CD4-positive, alpha-beta T cell treated with Interferon gamma for 1 hour (primary cell): ENCODE data around the gene COX14.

Experiments
- DNase-seq: peaks from one replicate; pipeline ENCODE4 v3.0.0-alpha.2; 2020

Gene COX14

DNA sequence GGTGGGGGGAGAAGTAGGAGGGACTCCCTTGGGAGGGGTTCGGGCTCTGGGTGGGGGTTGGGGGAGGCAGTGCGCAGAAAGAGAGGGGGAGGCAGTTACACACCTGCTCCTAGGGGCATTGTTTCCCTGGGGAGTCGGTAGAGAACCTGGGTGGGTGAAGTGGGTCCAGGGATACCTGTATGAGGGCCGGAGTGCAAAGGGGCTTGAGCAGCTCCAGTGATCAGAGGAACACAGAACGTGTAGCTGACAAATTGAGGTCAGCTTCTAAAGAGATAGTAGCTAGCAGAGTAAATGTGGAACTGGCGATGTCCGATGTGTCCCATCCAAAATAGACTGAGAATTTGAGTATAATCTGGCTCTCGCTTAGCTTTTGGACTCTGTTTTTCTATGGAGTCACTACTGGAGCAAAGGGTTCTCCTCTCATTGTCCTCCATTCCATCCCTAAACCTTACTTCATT lies 26.4 kb upstream of the COX14 start:
- no peak for DNase-seq

DNA sequence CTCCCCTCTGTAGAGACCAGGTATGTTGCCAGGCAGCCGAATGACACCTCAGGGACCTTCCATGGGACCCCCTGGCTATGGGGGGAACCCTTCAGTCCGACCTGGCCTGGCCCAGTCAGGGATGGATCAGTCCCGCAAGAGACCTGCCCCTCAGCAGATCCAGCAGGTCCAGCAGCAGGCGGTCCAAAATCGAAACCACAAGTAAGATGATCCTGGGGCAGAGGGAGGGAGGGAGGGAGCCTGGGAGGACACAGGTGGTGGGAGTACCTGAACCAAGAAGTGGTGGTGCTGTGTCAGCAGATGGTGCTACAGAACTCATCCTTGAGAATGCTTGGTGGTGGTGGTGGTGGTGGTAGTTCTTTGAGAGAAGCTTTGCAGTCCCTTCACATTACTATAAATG lies 25.9 kb upstream of the COX14 start:
- no peak for DNase-seq

DNA sequence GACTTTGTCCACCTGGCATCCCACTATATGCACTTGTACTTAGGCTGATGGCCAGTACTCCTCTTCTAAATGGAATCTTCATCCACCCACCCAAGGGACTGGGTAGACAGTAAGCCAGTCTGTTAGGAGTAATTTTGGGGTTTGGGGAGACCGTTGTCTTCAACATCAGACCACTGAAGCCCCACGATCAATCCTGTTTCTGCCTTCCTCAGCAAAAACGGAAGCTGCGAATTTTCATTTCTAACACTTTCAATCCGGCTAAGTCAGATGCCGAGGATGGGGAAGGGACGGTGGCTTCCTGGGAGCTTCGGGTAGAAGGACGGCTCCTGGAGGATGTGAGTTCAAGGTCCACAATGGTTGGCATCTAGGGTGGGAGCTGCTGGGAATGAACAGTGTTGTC lies 24.9 kb upstream of the COX14 start:
- DNase-seq, result no peak

DNA sequence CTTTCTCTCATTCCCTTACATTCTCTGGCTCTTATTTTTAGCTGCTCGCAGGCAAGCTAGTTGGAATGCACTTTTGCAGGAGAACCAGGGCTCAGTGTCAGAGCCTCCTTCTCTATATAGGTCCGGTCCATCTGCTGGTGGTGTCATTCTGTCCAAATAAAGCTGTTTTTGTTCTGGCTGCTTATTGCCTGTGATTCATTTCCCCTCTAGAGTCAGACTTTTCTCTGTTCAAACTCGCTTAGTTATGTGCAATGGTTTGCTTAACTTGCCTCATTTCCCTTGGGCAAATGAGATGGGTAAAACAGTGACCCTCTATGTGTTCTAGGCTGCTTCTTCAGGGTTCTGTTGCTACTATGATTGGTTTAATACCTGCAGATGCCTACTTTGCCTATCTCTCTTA lies 24.0 kb upstream of the COX14 start:
- no peak for DNase-seq

DNA sequence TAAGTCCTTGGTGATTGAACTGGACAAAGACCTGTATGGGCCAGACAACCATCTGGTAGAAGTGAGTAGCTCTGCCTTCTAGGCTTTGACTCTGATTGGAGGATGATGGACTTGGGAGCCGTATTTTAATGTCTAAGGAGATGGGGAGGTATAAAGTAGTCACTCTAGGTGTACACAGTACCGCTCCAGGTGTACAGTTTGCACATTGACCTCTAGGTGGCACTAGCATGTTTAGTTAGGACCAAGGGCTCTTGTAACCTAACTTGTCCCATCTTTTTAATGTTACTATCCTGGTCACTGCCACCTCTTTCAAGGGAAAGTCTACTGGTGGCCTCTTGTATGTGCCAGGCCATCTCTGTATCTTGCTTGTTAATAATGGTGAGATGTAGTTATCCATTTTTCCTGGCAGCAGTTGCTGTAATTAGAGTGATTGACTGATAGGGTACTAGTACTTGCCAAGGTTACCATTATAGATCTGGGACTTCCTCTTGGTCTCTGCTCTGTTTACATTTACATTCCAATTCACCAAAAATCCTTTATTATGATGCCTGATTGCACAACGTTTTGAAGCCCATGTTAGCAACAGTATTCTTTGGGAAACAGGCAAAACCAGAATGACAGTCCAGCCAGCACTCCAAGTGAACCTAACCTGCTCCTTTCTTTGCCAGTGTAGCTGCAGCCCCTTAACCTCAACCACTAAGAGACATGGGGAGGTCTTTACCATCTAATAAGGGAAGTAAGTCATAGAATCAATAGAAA lies 23.3 kb upstream of the COX14 start:
- DNase-seq, result peak; percentile 40

DNA sequence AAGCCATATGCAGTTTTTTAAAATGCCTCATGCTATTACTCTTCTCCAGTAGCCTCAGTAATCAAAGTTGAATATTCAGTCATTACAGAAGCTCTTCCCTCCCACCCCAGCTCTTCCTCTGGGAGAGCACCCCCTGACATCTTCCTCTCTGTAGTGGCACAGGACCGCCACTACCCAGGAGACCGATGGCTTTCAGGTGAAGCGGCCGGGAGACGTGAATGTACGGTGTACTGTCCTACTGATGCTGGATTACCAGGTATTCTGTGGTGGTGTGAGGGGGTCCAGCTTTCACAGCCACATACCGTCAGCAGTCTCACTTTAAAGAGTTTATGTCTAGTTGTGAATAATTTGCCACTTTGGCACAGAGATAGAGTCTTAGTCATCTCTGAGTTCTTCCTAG lies 22.3 kb upstream of the COX14 start:
- no peak for DNase-seq

DNA sequence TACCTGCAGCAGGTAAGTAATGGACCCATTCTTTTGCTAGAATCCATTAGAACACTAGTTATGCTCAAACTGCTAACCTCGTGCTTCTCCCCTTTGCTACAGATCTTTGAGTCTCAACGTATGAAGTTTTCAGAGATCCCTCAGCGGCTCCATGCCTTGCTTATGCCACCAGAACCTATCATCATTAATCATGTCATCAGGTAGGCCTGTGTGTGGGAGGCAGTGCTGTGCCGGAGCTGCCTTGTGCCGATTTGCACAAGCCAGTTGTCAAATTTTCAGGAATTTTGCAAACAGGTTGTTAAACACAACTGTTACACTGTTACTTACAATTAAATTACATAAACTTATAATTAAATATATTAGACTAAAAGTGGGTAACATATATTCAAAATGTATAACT lies 21.6 kb upstream of the COX14 start:
- DNase-seq, result no peak

DNA sequence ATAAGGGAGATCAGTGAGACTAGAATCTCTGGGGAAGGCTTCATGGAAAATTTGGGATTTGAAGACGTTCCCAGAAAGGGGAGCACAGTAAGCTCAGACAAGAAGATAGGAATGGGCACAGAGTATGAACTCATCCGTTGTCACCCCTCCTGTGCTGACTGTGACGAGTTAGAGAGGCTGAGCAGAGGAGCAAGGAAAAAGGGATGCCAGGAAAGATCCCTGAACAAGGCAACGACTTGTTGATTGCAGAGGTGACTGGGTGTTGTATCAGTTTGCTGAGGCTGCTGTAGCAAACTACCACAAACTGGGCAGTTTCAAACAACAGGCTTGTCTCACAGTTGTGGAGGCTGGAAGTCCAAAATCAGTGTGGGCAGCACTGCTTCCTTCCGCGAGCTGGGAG lies 14.1 kb upstream of the COX14 start:
- no peak for DNase-seq

DNA sequence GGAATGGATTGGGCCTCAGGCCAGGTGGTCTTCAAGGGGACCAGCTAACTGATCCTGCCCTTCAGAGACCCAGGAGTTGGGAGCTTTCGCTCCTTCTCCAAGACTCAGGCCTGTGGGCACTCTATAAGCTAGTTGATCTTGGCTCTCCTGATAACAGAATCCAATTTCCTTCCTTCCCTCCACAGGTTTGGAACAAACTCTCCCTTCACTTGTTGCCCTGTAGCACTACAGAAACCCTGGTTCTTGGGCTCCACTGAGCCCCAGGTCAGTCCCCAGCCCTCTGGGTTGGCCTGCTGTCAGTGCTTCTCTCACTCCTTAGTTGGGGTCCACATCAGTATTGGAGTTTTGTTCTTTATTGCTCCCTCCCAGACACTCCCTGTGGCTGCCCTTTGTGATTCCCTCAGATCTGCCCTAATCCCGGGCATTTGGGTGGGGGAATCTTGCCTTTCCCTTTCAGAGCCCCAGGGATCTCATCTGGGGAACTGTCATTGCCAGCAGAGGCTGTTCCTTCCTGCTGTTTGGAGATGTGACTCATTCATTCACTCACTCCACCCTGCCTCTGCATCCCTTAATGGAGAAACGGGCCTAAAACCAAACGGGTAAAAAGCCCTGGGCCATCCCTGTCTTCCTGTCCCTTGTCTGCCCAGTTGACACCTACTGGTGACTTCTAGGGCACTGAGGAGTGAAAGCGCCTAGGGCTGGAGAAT lies 12.6 kb upstream of the COX14 start:
- DNase-seq, result no peak

DNA sequence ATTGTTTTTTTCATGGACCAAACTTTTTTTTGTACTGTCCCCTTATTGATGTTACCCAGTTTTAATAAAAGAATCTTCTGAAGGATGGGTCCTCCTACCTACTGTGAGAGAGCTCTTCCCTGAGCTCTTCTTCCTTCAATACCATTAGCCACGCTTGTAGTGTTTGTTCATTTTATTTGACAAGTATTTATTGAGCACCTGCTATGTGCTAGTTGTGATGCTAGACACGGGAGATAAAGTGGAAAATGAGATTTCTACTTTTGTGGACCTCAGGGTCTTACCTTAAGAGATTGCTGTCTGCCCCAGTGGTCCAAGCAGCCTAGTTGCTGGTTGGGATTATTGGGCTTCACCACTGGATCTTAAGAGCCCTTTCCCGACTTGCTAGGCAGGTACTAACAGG lies 11.5 kb upstream of the COX14 start:
- no peak for DNase-seq

DNA sequence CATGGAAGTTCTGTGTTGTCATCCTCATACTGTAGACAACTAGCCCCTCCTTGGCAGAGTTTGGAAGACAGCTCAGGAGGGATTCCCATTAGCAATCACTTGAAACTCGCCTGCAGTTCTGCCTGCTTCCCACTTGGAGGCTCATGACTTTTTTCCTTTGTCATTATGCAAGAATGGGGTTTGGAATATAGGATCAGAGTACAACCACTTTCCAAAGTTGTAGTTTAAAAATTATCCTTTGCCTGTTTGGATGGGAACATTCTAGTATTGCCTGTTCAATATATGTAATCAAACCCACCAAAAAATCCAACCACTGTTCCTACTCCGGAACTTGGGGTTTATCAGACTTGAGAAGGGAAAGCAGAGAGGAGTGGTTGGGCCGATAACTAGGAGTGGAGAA lies 10.4 kb upstream of the COX14 start:
- DNase-seq, result no peak

DNA sequence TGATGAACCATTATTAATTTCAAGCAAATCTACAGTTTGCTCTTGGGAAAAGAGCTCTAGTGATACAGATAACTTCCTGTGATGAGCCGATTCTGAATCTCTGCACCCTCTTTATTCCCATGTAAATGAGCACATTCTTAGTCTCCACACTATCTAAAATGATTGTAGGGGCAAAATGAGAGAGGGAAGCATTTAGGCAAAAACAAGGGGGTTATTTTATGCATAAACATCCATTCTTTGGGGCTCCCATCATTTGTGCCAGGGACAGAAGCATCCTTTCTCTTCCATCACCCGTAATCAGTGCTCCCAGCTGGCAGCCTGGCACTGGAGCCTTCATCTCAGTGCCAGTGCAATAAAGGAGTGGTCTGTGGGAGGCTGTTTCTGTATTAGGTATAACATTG lies 9.9 kb upstream of the COX14 start:
- DNase-seq, result no peak

DNA sequence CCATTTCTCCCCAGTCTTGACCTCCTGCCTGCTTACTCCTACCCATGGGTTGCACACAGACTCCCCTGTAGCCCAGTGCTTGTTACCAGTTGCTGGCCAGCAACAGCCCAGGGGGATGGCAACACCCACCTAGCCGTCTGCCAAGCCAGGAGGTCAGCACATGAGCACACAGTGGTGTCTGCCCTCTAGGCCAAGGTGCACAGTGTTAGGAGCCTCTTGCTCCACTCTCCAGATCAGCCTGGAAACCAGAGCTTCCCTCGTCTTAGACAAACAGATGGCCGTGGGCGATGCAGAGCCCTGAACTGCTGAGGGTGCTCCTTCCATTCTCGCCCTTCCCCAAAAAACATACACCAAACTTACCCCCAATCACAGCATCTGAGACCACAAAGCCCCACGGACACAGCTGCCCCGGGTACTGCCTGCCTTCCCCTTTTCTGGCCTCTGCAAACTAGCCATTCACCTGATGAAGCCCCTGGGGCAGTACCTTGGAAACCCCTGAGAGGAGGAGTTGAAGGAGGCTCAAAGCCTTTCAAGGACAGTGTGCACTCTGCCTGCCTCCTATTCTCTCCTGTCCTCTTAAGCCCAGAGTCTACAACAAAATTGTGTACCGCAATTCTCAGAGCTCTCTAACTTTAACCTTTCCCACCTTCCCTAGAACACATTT lies 9.3 kb upstream of the COX14 start:
- no peak for DNase-seq

DNA sequence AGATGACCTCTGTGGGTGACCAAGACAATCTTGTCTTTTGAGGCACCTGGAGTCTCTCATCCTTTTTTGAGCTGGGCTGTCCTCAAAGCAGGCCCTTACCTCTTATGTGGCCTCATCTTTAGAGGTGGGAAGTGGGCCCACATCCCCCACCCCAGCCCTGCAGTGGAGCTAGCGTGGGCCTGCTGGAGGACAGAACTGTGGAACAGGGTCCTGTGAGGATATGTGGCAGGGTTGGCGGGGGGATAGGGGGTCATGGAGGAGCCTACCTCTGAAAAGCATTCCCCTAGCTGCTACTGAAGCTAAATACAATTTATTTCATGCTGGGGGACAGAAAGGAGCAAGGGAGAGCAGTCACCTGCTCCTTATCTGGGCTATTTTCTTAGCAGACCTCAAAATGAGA lies 8.7 kb upstream of the COX14 start:
- DNase-seq, result no peak

DNA sequence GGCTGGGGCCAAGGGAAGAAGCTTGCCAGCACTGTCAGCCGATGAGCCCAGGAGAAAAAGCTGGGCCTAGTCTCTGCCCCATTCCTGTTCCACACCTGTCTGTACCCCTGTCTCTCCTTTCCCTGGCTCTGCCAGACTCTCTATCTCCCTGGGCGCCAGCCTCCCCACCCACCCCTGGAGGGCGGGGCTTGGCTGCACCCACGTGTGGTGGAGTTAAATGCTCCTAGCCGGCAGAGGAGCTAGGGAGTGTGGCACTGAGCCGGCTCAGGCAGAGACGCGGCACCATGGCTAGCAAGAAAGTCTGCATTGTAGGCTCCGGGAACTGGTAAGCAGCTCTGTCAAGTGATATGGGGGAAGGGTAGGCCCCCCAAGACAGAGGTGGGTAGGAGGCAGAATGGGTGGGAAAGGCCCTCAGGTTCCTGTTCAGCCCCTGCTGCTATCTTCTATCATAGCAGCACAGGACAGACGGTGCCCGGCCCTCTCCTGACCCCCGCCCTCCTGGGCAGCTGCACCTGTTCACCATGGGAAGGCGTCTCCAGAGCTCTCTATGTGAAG lies 8.2 kb upstream of the COX14 start, which contains the start of gene GPD1:
Gene GPD1, plus strand, starts transcription at position 242 of the 555 bp plus-strand sequence. Its CDS starts 43 bp downstream, at position 285.
- DNase-seq, result no peak

DNA sequence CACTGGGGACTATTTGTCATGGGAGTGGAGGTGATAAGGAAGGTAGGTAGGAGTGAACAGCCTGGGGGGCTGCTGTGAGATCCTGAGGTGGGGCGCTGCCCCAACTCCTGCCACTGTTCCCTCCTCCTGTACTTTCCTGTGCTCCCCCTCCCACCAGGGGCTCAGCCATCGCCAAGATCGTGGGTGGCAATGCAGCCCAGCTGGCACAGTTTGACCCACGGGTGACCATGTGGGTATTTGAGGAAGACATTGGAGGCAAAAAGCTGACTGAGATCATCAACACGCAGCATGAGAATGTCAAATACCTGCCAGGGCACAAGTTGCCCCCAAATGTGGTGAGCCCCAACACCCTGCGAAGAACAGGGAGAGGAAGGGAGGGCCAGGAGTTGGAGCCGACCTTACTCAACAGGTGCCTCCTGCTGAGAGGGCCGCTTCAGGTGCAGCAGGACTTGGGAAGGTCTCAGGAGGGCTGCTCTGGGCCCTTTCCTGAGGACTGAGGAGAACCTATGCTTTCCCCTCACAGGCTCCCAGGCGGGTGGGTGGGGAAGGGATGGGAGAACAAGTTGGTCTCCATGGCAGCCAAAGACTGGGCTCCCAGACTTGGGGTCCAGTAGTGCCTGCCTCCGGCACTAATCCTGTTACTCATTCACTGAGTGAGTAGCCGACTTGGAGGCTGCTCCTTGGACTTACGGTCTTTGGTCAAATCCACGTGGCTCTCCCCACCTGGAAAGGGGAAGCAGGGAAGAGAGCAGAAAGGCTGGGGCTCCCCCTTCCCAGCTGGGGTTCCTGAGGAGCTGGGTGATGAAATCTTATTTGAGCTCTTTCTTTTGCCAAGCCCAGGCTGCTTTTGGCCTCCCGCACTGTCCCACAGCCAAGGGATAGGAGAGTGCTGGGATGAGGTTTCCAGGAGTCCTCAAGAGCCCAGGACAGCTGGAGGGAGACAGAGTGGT lies 7.3 kb upstream of the COX14 start:
- DNase-seq, result no peak

DNA sequence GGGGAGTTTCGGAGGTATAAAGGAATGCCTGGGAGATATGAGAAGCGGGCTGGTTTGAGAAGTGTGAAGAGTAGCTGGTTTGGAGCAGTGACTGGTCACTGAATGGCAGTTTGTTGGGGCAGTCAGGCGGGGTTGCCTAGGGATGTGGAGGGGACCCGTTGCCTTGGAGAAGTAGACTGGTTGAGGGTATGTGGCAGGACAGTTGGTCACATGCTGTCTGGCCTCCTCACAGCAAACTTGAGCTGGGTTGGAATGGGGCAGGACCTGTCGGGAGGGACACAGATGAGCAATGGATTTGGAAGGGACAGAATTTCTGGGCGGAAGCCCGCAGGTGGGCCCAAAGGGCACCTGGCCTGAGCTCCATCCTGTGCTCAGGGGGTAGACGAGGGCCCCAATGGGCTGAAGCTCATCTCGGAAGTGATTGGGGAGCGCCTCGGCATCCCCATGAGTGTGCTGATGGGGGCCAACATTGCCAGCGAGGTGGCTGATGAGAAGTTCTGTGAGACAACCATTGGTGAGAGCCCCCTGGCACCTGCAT lies 6.1 kb upstream of the COX14 start:
- DNase-seq, result no peak

DNA sequence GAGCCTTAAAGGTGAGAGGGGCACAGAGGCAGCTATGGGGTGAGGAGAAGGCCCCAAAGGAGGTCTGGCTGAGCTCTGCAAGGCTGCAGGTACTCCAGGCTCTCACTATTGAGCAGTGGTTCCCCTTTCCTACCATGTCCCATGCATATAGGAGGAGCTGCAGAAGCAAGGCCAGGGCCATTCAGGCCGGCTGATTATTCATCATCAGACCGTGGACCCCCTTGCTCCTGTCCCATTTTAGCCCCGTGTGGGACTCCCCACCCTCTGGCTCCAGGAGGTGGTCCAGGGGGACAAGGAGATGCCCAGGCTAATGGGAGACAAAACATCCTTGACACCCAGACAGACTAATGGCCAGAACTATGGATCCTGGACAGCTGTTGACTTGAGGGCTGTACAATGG lies 5.1 kb upstream of the COX14 start:
- no peak for DNase-seq

DNA sequence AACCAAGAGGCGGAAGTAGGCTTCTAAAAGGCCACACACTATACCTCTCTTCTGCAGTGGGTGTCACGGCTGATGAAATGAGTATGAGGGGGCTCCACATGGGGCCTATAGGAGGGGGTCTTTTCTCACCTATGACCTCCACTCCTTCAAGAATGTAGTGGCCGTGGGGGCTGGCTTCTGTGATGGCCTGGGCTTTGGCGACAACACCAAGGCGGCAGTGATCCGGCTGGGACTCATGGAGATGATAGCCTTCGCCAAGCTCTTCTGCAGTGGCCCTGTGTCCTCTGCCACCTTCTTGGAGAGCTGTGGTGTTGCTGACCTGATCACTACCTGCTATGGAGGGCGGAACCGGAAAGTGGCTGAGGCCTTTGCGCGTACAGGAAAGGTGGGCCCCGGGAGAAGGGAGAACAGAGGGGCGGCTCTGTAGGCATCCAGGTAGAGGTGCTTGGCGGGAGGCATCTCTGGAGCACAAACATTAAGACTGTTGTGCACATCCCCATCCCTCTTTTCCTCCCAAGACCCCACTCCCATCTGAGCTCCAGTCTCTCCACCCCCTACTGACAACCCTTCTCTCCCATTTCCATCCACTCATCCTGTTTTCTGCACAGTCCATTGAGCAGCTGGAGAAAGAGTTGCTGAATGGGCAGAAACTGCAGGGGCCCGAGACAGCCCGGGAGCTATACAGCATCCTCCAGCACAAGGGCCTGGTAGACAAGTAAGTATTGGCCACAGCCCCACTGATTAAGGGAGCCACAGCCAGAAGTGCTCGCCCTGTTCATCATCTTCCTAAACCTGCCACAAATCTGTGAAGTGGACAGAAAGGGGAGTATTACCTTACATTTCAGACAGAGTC lies 4.4 kb upstream of the COX14 start:
- DNase-seq, result no peak

DNA sequence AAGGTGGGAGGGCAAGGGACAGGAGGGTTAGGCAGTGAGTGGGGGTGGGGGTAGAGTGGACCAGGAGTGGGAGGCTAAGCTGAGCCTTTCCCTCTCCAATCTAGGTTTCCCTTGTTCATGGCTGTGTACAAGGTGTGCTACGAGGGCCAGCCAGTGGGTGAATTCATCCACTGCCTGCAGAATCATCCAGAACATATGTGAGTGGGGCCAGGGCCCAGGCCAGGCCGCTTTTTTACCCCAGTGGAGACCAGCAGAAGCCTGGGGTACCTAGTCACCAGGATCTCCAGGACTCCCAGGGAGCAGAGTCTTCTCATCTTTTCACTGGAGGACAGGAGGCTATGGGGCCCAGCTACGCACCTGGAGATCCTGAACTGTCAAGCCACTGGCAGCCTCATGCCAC lies 2.7 kb upstream of the COX14 start:
- DNase-seq, result no peak

DNA sequence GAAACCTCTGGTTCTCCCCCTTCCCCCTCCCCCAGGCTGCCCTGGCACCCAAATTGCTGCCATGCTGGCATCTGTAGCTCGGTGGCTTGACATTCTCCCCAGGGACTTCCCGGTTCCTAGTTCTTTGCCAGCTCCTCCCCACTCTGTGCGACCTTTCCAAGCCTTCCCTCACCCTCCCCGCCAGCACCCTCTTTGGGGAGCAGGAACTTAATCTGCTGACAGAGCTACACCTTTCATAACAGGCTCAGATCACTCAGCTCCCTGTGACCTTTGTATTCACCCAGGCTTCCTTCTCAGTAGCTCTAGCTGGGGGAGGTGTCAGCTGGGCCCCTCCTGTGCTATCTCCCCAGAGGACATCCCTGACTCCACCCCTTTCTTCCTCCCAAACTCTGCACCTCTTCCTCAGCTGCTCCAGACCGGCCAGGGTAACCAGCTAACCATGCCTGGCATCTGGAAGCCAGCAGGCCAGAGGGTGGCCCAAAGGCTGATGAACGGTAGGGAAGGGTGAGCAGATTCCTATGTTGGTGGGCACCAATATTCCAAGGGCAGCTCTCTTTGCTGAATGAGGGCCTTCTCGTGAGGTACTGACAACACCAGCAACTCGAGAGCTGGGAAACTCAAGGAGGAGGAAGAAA lies 1.8 kb upstream of the COX14 start:
- no peak for DNase-seq
